K562 treated with DMSO at 1 percent for 12 hours (cell line): ENCODE results near the gene CHMP2A. TPM values are rescaled to one million over a fixed set of nuclear protein-coding genes. Genes with fewer than 3 reads are reported as not detected.

Experiments used
- total RNA-seq: library from RNA; unstranded; fragments of 300-600 nt; gene quantifications from 2 replicates; pipeline ENCODE4 v1.2.3, GENCODE V29; 2022; ENCODE audit not compliant: insufficient read depth

Gene CHMP2A
- 148 and 177 TPM in 2 replicates for total RNA-seq

GRCh38 chr19:58554494-58555368 is at the start of gene CHMP2A:
CHMP2A (minus strand) TSS chr19:58555105; CDS start chr19:58554212, 893 bp downstream.

GRCh38 chr19:58572818-58573657 is 18.1 kb upstream of the CHMP2A start, which contains the start of gene MZF1:
MZF1 (minus strand) TSS chr19:58573335; CDS start chr19:58571389, 1,946 bp downstream.

GRCh38 chr19:58558066-58558622 is 3.2 kb upstream of the CHMP2A start, which contains the start of gene UBE2M:
UBE2M (minus strand) TSS chr19:58558611; CDS start chr19:58558381, 230 bp downstream.

GRCh38 chr19:58543826-58544590 is 10.9 kb downstream of the CHMP2A start, which contains the start of gene TRIM28:
TRIM28 (plus strand) TSS chr19:58544064; CDS start chr19:58544758, 694 bp downstream.

GRCh38 chr19:58519355-58520256 is 35.3 kb downstream of the CHMP2A start, which contains the start of gene ZBTB45:
ZBTB45 (minus strand) TSS chr19:58519810; CDS start chr19:58517673, 2,137 bp downstream.

GRCh38 chr19:58511353-58512208 is 43.3 kb downstream of the CHMP2A start, which contains the start of gene SLC27A5:
SLC27A5 (minus strand) TSS chr19:58511992; CDS start chr19:58511955, 37 bp downstream.

Other genes with a start within 250 kb of the CHMP2A start
- 88.3 and 106 TPM in 2 replicates for gene ERVK3-1, start 249.7 kb downstream of the CHMP2A start, total RNA-seq
- gene ZSCAN22, start 228.1 kb downstream of the CHMP2A start, total RNA-seq = 1.4 and 3.5 TPM in 2 replicates
- gene A1BG, start 201.6 kb downstream of the CHMP2A start, total RNA-seq = 45.3 and 79.2 TPM in 2 replicates
- 2.4 and 4.5 TPM in 2 replicates for gene ZNF497, start 192.4 kb downstream of the CHMP2A start, total RNA-seq
- gene ZNF837, start 174.1 kb downstream of the CHMP2A start, total RNA-seq = 3.3 and 3.6 TPM in 2 replicates
- 4,498 and 7,272 TPM in 2 replicates for gene RPS5, start 167.8 kb downstream of the CHMP2A start, total RNA-seq
- gene RNF225, start 159.4 kb downstream of the CHMP2A start, total RNA-seq = not detected in 2 replicates
- 7.4 and 21.7 TPM in 2 replicates for gene ZNF584, start 146.5 kb downstream of the CHMP2A start, total RNA-seq
- 0.32 and 0.47 TPM in 2 replicates for gene ZNF132, start 115.0 kb downstream of the CHMP2A start, total RNA-seq
- 1.8 and 5.1 TPM in 2 replicates for gene ZNF324B, start 103.5 kb downstream of the CHMP2A start, total RNA-seq
- gene ZNF324, start 88.0 kb downstream of the CHMP2A start, total RNA-seq = 8.4 and 11.7 TPM in 2 replicates
- gene ZNF446, start 78.8 kb downstream of the CHMP2A start, total RNA-seq = 8.1 and 13.6 TPM in 2 replicates
- 20.0 and 25.4 TPM in 2 replicates for gene SLC27A5, start 43.1 kb downstream of the CHMP2A start, total RNA-seq
- gene ZBTB45, start 35.3 kb downstream of the CHMP2A start, total RNA-seq = 11.0 and 15.4 TPM in 2 replicates
- gene TRIM28, start 11.0 kb downstream of the CHMP2A start, total RNA-seq = 666 and 733 TPM in 2 replicates
- 113 TPM in 2 replicates for gene UBE2M, start 3.5 kb upstream of the CHMP2A start, total RNA-seq
- gene MZF1, start 18.2 kb upstream of the CHMP2A start, total RNA-seq = 9.7 and 16.9 TPM in 2 replicates